Thyroid gland (tissue), 4 donors: ENCODE data around the gene IHH.

Experiments
- POLR2A ChIP-seq, 2 donors: fragments of 450-650 bp; IDR thresholded peaks; one replicate each; pipeline ENCODE4 v1.6.1; 2017; ENCODE audit warnings: antibody characterized with exemption in 2 of 2, mild to moderate bottlenecking in 2 of 2, moderate library complexity in 1 of 2
- TF ChIP-seq, protein P1 (sequence below), 6 experiments: fragments of 200-600 bp in 3 of 6; fragments of 450-650 bp in 3 of 6; sonication (generic) in 3 of 6; IDR thresholded peaks; one replicate each; pipeline ENCODE4 v1.5.1; 2016 to 2019; ENCODE audit warnings: antibody characterized with exemption in 6 of 6, mild to moderate bottlenecking in 2 of 6, inconsistent platforms in 1 of 6, moderate library complexity in 1 of 6

- TF ChIP-seq, protein P1, sequence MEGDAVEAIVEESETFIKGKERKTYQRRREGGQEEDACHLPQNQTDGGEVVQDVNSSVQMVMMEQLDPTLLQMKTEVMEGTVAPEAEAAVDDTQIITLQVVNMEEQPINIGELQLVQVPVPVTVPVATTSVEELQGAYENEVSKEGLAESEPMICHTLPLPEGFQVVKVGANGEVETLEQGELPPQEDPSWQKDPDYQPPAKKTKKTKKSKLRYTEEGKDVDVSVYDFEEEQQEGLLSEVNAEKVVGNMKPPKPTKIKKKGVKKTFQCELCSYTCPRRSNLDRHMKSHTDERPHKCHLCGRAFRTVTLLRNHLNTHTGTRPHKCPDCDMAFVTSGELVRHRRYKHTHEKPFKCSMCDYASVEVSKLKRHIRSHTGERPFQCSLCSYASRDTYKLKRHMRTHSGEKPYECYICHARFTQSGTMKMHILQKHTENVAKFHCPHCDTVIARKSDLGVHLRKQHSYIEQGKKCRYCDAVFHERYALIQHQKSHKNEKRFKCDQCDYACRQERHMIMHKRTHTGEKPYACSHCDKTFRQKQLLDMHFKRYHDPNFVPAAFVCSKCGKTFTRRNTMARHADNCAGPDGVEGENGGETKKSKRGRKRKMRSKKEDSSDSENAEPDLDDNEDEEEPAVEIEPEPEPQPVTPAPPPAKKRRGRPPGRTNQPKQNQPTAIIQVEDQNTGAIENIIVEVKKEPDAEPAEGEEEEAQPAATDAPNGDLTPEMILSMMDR (IDR thresholded peaks at IDR 0.05): no peak
- TF ChIP-seq POLR2A (IDR thresholded peaks at IDR 0.05): no peak
Observed at GRCh38 chr2:219045937-219046550, 14.7 kb downstream of the IHH start.
